Gastrocnemius medialis (tissue), 4 donors: Measurements from ENCODE around the gene VPS18.

ENCODE experiments used
- POLR2A ChIP-seq, 2 donors: fragments of 450-650 bp; IDR thresholded peaks; one replicate each; pipeline ENCODE4 v1.6.1; 2017; ENCODE audit warnings: antibody characterized with exemption in 2 of 2, mild to moderate bottlenecking in 2 of 2, moderate library complexity in 2 of 2
- TF ChIP-seq, protein P1 (sequence below), 5 experiments: fragments of 450-650 bp in 3 of 5; fragments of 200-600 bp in 2 of 5; sonication (generic) in 2 of 5; IDR thresholded peaks in 4 of 5; conservative IDR thresholded peaks in 1 of 5; 1 replicate in 4 of 5; 2 replicates in 1 of 5; pipeline ENCODE4 v1.5.1; 2016 to 2019; ENCODE audit warnings: antibody characterized with exemption in 5 of 5, mild to moderate bottlenecking in 3 of 5, moderate library complexity in 3 of 5

- TF ChIP-seq, protein P1, sequence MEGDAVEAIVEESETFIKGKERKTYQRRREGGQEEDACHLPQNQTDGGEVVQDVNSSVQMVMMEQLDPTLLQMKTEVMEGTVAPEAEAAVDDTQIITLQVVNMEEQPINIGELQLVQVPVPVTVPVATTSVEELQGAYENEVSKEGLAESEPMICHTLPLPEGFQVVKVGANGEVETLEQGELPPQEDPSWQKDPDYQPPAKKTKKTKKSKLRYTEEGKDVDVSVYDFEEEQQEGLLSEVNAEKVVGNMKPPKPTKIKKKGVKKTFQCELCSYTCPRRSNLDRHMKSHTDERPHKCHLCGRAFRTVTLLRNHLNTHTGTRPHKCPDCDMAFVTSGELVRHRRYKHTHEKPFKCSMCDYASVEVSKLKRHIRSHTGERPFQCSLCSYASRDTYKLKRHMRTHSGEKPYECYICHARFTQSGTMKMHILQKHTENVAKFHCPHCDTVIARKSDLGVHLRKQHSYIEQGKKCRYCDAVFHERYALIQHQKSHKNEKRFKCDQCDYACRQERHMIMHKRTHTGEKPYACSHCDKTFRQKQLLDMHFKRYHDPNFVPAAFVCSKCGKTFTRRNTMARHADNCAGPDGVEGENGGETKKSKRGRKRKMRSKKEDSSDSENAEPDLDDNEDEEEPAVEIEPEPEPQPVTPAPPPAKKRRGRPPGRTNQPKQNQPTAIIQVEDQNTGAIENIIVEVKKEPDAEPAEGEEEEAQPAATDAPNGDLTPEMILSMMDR (IDR thresholded peaks at IDR 0.05 in 4 of 5, conservative IDR thresholded peaks at IDR 0.05 in 1 of 5) = no peak
- TF ChIP-seq POLR2A (IDR thresholded peaks at IDR 0.05) = no peak
Measured at GRCh38 chr15:40921949-40922607, 27.8 kb downstream of the VPS18 start.
